AG04450 (cell line): ENCODE results near the gene GAGE12F. TPM values are rescaled to one million over a fixed set of nuclear protein-coding genes. Genes with fewer than 3 reads are reported as not detected.
"Not testable (repeated sequence)": the region's sequence is repeated elsewhere in the genome, so short reads cannot be mapped to it uniquely, and the experiment has no call there.

Source experiments
- CTCF ChIA-PET: fragments of 300-600, 350-600 bp; formaldehyde crosslinking; extraction: SDS; loops from one replicate; lab custom pipeline; 2022; ENCODE audit warnings: antibody characterized with exemption, inconsistent platforms; lab: Charles Lee
- POLR2A ChIA-PET: fragments of 350-600 bp; formaldehyde crosslinking; extraction: SDS; loops from one replicate; lab custom pipeline; 2021; ENCODE audit warnings: antibody characterized with exemption, inconsistent platforms; lab: Yijun Ruan, JAX
- DNase-seq: peaks from one replicate; pipeline ENCODE4 v3.0.0-alpha.2; 2011; ENCODE audit warnings: low read depth, low spot score
- H3K27ac ChIP-seq: one replicate; pipeline ENCODE4 v1.5.1; 2012; ENCODE audit warnings: low read depth, low read length, control low read depth
- H3K27me3 ChIP-seq: one replicate; pipeline ENCODE4 v1.6.0; 2012; ENCODE audit warnings: low read length; ENCODE audit not compliant: control insufficient read depth, insufficient read depth
- H3K4me3 ChIP-seq: 2 replicates; pipeline ENCODE4 v1.5.1; 2011; ENCODE audit warnings: mild to moderate bottlenecking, low read depth, low read length, control low read depth
- H3K9me3 ChIP-seq: 2 replicates; pipeline ENCODE4 v1.5.1; 2012; ENCODE audit warnings: low read length; ENCODE audit not compliant: control insufficient read depth, insufficient read depth
- polyA minus RNA-seq: library from RNA; depleted of rRNA, polyadenylated mRNA; stranded (reverse); fragments of >200 nt; gene quantifications from 2 replicates; pipeline ENCODE4 v1.2.3, GENCODE V29; 2011; rRNA and poly(A)+ RNA removed
- polyA plus RNA-seq: library from polyadenylated mRNA; depleted of rRNA; stranded (reverse); fragments of >200 nt; gene quantifications from 2 replicates; pipeline ENCODE4 v1.2.3, GENCODE V29; 2011; rRNA removed

Gene GAGE12F, protein sequence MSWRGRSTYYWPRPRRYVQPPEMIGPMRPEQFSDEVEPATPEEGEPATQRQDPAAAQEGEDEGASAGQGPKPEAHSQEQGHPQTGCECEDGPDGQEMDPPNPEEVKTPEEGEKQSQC
- polyA plus RNA-seq: not detected in 2 replicates
- polyA minus RNA-seq: not detected in 2 replicates

DNA sequence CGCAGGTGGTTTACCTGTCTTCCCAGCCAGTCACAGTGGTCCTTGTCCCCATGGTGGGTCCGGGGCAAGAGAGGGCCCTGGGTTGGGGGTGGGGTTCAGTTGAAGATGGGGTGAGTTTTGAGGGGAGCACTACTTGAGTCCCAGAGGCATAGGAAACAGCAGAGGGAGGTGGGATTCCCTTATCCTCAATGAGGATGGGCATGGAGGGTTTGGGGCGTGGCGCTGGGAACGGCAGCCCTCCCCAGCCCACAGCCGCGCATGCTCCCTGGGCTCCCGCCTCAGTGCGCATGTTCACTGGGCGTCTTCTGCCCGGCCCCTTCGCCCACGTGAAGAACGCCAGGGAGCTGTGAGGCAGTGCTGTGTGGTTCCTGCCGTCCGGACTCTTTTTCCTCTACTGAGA lies at the start of gene GAGE12F:
Gene GAGE12F, plus strand, starts transcription at position 301 of the 400 bp plus-strand sequence. CDS start 1,155 bp downstream, outside the sequence.
- POLR2A ChIA-PET, DNase-seq, H3K27me3 ChIP-seq, CTCF ChIA-PET, H3K27ac ChIP-seq, H3K9me3 ChIP-seq, H3K4me3 ChIP-seq: not testable (repeated sequence)

- POLR2A ChIA-PET, H3K9me3 ChIP-seq, H3K4me3 ChIP-seq, CTCF ChIA-PET, H3K27me3 ChIP-seq, DNase-seq, H3K27ac ChIP-seq: not testable (repeated sequence)
Observed at GRCh38 chrX:49531877-49532276, 28.8 kb upstream of the GAGE12F start, which contains the start of gene GAGE12C. Gene GAGE12C, plus strand, starts transcription at chrX:49532177. Its CDS starts 1,155 bp downstream, at chrX:49533332.

GRCh38 chrX:49541433-49541832 lies 19.2 kb upstream of the GAGE12F start, which contains the start of gene GAGE12D:
Gene GAGE12D, plus strand, starts transcription at chrX:49541733. Its CDS starts 1,155 bp downstream, at chrX:49542888.
- H3K27me3 ChIP-seq, H3K4me3 ChIP-seq, H3K9me3 ChIP-seq, DNase-seq, H3K27ac ChIP-seq, POLR2A ChIA-PET, CTCF ChIA-PET: not testable (repeated sequence)

GRCh38 chrX:49550989-49551388 lies 9.7 kb upstream of the GAGE12F start, which contains the start of gene GAGE12E:
Gene GAGE12E, plus strand, starts transcription at chrX:49551289. Its CDS starts 1,155 bp downstream, at chrX:49552444.
- H3K27me3 ChIP-seq, CTCF ChIA-PET, DNase-seq, H3K27ac ChIP-seq, H3K4me3 ChIP-seq, H3K9me3 ChIP-seq, POLR2A ChIA-PET: not testable (repeated sequence)

DNA sequence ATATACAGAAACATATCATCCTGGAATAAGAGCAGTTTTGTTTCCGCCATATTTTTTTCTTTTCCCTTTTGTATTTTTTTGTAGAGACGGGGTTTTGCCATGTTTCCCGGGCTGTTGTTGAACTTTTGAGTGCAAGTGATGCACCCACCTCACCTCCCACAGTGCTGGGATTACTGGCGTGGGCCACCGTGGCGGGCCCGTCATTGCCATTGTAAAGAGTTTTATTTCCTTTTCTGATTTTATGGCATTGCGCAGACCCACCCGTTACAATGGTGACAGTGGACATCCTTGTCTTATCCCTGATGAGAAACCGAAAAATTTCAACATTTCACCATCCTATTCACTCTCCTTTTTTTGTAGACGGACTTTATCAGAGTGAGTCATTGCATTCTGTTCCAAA lies 8.1 kb downstream of the GAGE12F start:
- CTCF ChIA-PET, H3K4me3 ChIP-seq, H3K27ac ChIP-seq, H3K9me3 ChIP-seq, DNase-seq, POLR2A ChIA-PET, H3K27me3 ChIP-seq: not testable (repeated sequence)

DNA sequence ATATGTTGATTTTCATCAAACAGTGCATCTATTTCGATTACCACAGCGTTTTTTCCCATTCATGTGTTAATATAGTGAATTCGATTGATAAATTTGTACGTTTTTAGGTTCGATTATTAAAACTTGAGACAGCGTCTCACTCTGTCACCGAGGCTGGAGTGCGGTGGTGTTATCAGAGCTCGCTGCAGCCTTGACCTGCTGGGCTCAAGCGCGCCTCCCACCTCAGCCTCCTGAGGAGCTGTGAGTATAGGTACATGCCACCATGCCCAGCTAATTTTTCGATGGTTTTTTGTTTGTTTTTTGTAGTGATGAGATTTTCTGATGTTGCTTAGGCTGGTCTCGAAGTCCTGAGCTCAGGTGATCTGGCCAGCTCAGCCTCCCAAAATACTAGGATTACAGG lies 8.5 kb downstream of the GAGE12F start:
- H3K27ac ChIP-seq, CTCF ChIA-PET, POLR2A ChIA-PET, DNase-seq, H3K27me3 ChIP-seq, H3K4me3 ChIP-seq, H3K9me3 ChIP-seq: not testable (repeated sequence)

GRCh38 chrX:49570100-49570499 lies 9.5 kb downstream of the GAGE12F start, which contains the start of gene GAGE12G:
Gene GAGE12G, plus strand, starts transcription at chrX:49570400. Its CDS starts 1,155 bp downstream, at chrX:49571555.
- H3K27me3 ChIP-seq, H3K4me3 ChIP-seq, H3K9me3 ChIP-seq, POLR2A ChIA-PET, H3K27ac ChIP-seq, DNase-seq, CTCF ChIA-PET: not testable (repeated sequence)

GRCh38 chrX:49579649-49580048 lies 19.0 kb downstream of the GAGE12F start, which contains the start of gene GAGE12H:
Gene GAGE12H, plus strand, starts transcription at chrX:49579949. Its CDS starts 1,155 bp downstream, at chrX:49581104.
- CTCF ChIA-PET, H3K4me3 ChIP-seq, DNase-seq, H3K27me3 ChIP-seq, H3K9me3 ChIP-seq, POLR2A ChIA-PET, H3K27ac ChIP-seq: not testable (repeated sequence)

DNA sequence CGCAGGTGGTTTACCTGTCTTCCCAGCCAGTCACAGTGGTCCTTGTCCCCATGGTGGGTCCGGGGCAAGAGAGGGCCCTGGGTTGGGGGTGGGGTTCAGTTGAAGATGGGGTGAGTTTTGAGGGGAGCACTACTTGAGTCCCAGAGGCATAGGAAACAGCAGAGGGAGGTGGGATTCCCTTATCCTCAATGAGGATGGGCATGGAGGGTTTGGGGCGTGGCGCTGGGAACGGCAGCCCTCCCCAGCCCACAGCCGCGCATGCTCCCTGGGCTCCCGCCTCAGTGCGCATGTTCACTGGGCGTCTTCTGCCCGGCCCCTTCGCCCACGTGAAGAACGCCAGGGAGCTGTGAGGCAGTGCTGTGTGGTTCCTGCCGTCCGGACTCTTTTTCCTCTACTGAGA lies 28.6 kb downstream of the GAGE12F start, which contains the start of gene GAGE2A:
Gene GAGE2A, plus strand, starts transcription at position 301 of the 400 bp plus-strand sequence. CDS start 1,155 bp downstream, outside the sequence.
- H3K4me3 ChIP-seq, H3K9me3 ChIP-seq, H3K27me3 ChIP-seq, H3K27ac ChIP-seq, CTCF ChIA-PET, POLR2A ChIA-PET, DNase-seq: not testable (repeated sequence)

DNA sequence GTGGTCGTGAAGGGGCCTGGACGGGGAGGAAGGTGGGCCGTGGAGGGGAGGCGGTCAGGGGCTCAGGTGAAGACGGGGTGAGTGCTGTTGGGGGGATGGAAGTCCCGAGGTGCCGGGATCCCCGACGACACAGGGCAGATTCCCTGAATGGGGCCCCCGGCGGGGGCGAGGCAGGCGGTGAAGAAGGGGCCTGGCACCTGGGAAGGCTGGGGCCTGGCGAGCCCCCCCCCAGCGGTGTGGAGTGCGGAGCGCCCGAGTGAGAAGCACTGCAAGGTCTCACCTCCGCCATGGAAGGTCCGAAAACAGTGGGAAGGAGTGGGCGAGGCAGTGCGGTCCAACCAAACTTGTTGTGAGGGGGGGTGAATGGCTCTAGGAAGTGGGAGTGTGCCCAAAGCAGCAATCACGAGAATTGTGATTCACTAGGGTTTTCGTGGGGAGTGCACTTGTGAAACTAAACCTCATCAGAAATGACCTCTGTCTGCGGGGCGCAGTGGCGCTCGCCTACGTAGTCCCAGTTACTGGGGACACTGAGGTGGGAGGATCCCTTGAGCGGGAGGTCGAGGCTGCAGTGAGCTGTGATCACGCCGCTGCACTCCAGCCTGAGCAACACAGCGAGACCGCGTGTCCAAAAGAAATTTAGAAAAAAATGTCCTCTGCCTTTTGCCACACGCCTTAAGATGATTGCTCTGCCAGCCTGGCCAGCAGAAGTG lies 29.3 kb downstream of the GAGE12F start:
- H3K27ac ChIP-seq, H3K27me3 ChIP-seq, DNase-seq, CTCF ChIA-PET, POLR2A ChIA-PET, H3K4me3 ChIP-seq, H3K9me3 ChIP-seq: not testable (repeated sequence)

GRCh38 chrX:49590488-49590887 lies 29.8 kb downstream of the GAGE12F start:
- H3K27me3 ChIP-seq, H3K9me3 ChIP-seq, H3K27ac ChIP-seq, H3K4me3 ChIP-seq, POLR2A ChIA-PET, DNase-seq, CTCF ChIA-PET: not testable (repeated sequence)

- CTCF ChIA-PET, H3K4me3 ChIP-seq, H3K27me3 ChIP-seq, H3K9me3 ChIP-seq, H3K27ac ChIP-seq, DNase-seq, POLR2A ChIA-PET: not testable (repeated sequence)
Observed at GRCh38 chrX:49598720-49599119, 38.1 kb downstream of the GAGE12F start, which contains the start of gene GAGE1. Gene GAGE1, plus strand, starts transcription at chrX:49599020. Its CDS starts 1,155 bp downstream, at chrX:49600175.
